ENCODE data around the gene DNAAF8. TPM values are rescaled to one million over a fixed set of nuclear protein-coding genes. Genes with fewer than 3 reads are reported as not detected.
"Not testable (repeated sequence)": the region's sequence is repeated elsewhere in the genome, so short reads cannot be mapped to it uniquely, and the experiment has no call there.

Gene DNAAF8
- total and polyA plus RNA-seq, 2 donors (not counting 3 experiments of a cell fraction or from before 2014, with no cell fraction given) = 0.58 to 1.0 TPM

DNA sequence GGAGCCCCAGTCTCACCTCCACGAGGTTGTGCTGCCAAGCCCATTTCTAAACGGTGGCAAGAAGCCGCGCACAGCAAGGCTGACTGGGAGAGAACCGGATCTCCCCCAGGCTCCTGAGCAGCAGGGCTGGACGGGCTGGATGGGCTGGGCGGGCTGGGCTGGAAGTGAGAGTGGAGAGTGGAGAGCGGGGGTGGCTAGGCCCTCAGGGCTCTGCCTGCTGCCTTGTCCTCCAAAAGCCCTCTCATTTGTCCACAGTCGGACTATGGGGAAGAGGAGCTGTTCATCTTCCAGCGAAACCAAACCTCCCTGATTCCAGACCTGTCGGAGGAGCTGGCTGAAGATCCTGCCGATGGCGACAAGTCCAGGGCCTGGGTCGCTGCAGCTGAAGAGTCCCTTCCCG, 3.2 kb downstream of the DNAAF8 start:
- no peaks in the 10 kb centered on the region for H3K36me3 ChIP-seq (ENCODE audit: control insufficient read depth in 2 of 2, extremely low read depth in 1 of 2, insufficient read depth in 2 of 2, low read length in 2 of 2)
- DNase-seq (ENCODE audit: low read depth, low spot score) = no peak
- dilution Hi-C loops (cut with MboI; ENCODE audit: extremely low pct_ligation_motif_present, low sequenced_read_pairs) = no loop called here
- no peaks in the 10 kb centered on the region for H4K20me1 ChIP-seq (replicated peaks; ENCODE audit: control insufficient read depth, extremely low read depth, insufficient read depth, low read length)
- no TSS peak for BruUV-seq (replicated peaks)
- no peak overlapping the region for H3K4me3 ChIP-seq (replicated peaks in 1 of 3; ENCODE audit: insufficient read depth in 1 of 3, low read depth in 1 of 3, low read length in 3 of 3)
- no peak overlapping the region for H3K4me2 ChIP-seq (ENCODE audit: insufficient read depth, low read length)
- H3K9ac ChIP-seq (replicated peaks; ENCODE audit: extremely low read depth, insufficient read depth, low read length) = no peak overlapping the region
- no peak for FAIRE-seq
- intact Hi-C loops (cut with micrococcal nuclease) = no loop called here
- no peaks in the 10 kb centered on the region for H3K9me1 ChIP-seq (replicated peaks; ENCODE audit: control insufficient read depth, extremely low read depth, insufficient read depth, low read length)
- H3K9me3 ChIP-seq (replicated peaks; ENCODE audit: control insufficient read depth, insufficient read depth, low read length) = no peaks in the 10 kb centered on the region
- ChIA-PET CTCF (no interaction called here), POLR2A (no interaction called here)
- no peak overlapping the region for H3K27ac ChIP-seq (ENCODE audit: insufficient read depth, low read depth, low read length)
- no peaks in the 10 kb centered on the region for H3K27me3 ChIP-seq (ENCODE audit: control insufficient read depth in 2 of 2, insufficient read depth in 2 of 2, low read length in 2 of 2)
- no peak overlapping the region for H2AFZ ChIP-seq (ENCODE audit: low read depth, low read length)
- H3K4me1 ChIP-seq (ENCODE audit: control insufficient read depth, extremely low read depth, insufficient read depth, low read length) = peaks cover 5% of the 10 kb centered on the region
- peaks cover 3% of the 10 kb centered on the region for H3K79me2 ChIP-seq (ENCODE audit: control insufficient read depth, insufficient read depth, low read length)
- TF ChIP-seq EZH2 (IDR thresholded peaks at IDR 0.05; ENCODE audit: borderline replicate concordance, low read depth, low read length, severe bottlenecking) = no peak
- no peak for TF ChIP-seq POLR2A (IDR thresholded peaks at IDR 0.05; ENCODE audit: low read depth, low read length)
- no peak for TF ChIP-seq GATA2 (IDR thresholded peaks at IDR 0.05; ENCODE audit: insufficient read depth, insufficient read length, low read depth, low read length)
- TF ChIP-seq, protein P1, sequence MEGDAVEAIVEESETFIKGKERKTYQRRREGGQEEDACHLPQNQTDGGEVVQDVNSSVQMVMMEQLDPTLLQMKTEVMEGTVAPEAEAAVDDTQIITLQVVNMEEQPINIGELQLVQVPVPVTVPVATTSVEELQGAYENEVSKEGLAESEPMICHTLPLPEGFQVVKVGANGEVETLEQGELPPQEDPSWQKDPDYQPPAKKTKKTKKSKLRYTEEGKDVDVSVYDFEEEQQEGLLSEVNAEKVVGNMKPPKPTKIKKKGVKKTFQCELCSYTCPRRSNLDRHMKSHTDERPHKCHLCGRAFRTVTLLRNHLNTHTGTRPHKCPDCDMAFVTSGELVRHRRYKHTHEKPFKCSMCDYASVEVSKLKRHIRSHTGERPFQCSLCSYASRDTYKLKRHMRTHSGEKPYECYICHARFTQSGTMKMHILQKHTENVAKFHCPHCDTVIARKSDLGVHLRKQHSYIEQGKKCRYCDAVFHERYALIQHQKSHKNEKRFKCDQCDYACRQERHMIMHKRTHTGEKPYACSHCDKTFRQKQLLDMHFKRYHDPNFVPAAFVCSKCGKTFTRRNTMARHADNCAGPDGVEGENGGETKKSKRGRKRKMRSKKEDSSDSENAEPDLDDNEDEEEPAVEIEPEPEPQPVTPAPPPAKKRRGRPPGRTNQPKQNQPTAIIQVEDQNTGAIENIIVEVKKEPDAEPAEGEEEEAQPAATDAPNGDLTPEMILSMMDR (IDR thresholded peaks at IDR 0.05; ENCODE audit: extremely low read depth in 1 of 2, insufficient read depth in 1 of 2, low read depth in 1 of 2, low read length in 2 of 2) = no peak
- TF ChIP-seq MYC (IDR thresholded peaks at IDR 0.05; ENCODE audit: low read depth, low read length) = no peak
- no peak for TF ChIP-seq JUN (IDR thresholded peaks at IDR 0.05; ENCODE audit: borderline replicate concordance, insufficient read depth, insufficient read length, low read depth)
- no peak for TF ChIP-seq MAX (IDR thresholded peaks at IDR 0.05; ENCODE audit: insufficient read depth, insufficient read length)
- no peak for TF ChIP-seq FOS (IDR thresholded peaks at IDR 0.05; ENCODE audit: borderline replicate concordance, insufficient read depth, low read length)
- no peak for TF ChIP-seq POLR2AphosphoS5 (IDR thresholded peaks at IDR 0.05; ENCODE audit: insufficient read depth, low read depth, low read length)

GRCh38 chr16:4738370-4738769, 4.0 kb downstream of the DNAAF8 start:
- BruUV-seq (replicated peaks); H3K9me3 ChIP-seq (replicated peaks; ENCODE audit: control insufficient read depth, insufficient read depth, low read length); CTCF ChIA-PET; FAIRE-seq; H3K79me2 ChIP-seq (ENCODE audit: control insufficient read depth, insufficient read depth, low read length); H3K4me2 ChIP-seq (ENCODE audit: insufficient read depth, low read length); H3K27me3 ChIP-seq (ENCODE audit: control insufficient read depth in 2 of 2, insufficient read depth in 2 of 2, low read length in 2 of 2); H3K9ac ChIP-seq (replicated peaks; ENCODE audit: extremely low read depth, insufficient read depth, low read length); H3K9me1 ChIP-seq (replicated peaks; ENCODE audit: control insufficient read depth, extremely low read depth, insufficient read depth, low read length); POLR2A ChIA-PET; H3K36me3 ChIP-seq (ENCODE audit: control insufficient read depth in 2 of 2, extremely low read depth in 1 of 2, insufficient read depth in 2 of 2, low read length in 2 of 2); intact Hi-C loops (cut with micrococcal nuclease); H4K20me1 ChIP-seq (replicated peaks; ENCODE audit: control insufficient read depth, extremely low read depth, insufficient read depth, low read length); H3K4me3 ChIP-seq (replicated peaks in 1 of 3; ENCODE audit: insufficient read depth in 1 of 3, low read depth in 1 of 3, low read length in 3 of 3); H2AFZ ChIP-seq (ENCODE audit: low read depth, low read length); DNase-seq (ENCODE audit: low read depth, low spot score); H3K27ac ChIP-seq (ENCODE audit: insufficient read depth, low read depth, low read length); dilution Hi-C loops (cut with MboI; ENCODE audit: extremely low pct_ligation_motif_present, low sequenced_read_pairs); H3K4me1 ChIP-seq (ENCODE audit: control insufficient read depth, extremely low read depth, insufficient read depth, low read length): not testable (repeated sequence)

Data from endothelial cell of umbilical vein (primary cell).